ENCODE measurements around the gene HDAC9. TPM values are rescaled to one million over a fixed set of nuclear protein-coding genes. Genes with fewer than 3 reads are reported as not detected.

Gene HDAC9
- total RNA-seq, 2 donors from 2014 or later, result 8.3 to 31.9 TPM

- Histone ChIP-seq H3K27me3 (replicated peaks; ENCODE audit: insufficient read depth) (no peaks in the 10 kb centered on the region), H3K9me3 (no peaks in the 10 kb centered on the region), H3K4me1 (replicated peaks) (no peaks in the 10 kb centered on the region), H3K36me3 (no peaks in the 10 kb centered on the region), H3K27ac (no peak overlapping the region), H3K4me3 (no peak overlapping the region)
- TF ChIP-seq POLR2AphosphoS5 (IDR thresholded peaks at IDR 0.05) (no peak), POLR2A (IDR thresholded peaks at IDR 0.05) (no peak), CTCF (IDR thresholded peaks at IDR 0.05) (peak in 3 of 4 experiments; percentile 40 to 69 (median 41))
- 62% methylated on average over 7 of the region's 7 CpGs for WGBS
- intact Hi-C loops (cut with DNase I), result no loop called here
- peak; percentile 13 for DNase-seq (ENCODE audit: low spot score)
Observed at GRCh38 chr7:19051767-19052375, 556.3 kb downstream of the HDAC9 start.

Small RNAs within 50 kb of the gene (small RNA-seq; reads per million reads assigned to genes)
- gene RN7SKP266, result 0 reads per million in 2 donors

All from prostate gland (tissue), 2 donors.